OCI-LY3 (cell line): ENCODE measurements around the gene POLE3.

ENCODE experiments used
- H2AFZ ChIP-seq: fragments of 200-600, 300-600 bp; shearing (Covaris generic); 2 replicates; pipeline ENCODE4 v1.6.0; 2014; ENCODE audit warnings: antibody characterized with exemption, low read depth, low read length
- H3K27ac ChIP-seq: fragments of 200-600, 300-600 bp; sonication (generic); 2 replicates; pipeline ENCODE4 v1.5.1; 2014; ENCODE audit warnings: mild to moderate bottlenecking, low read length, moderate library complexity, mixed read lengths
- H3K27me3 ChIP-seq: fragments of 200-600, 300-600 bp; sonication (generic); 2 replicates; pipeline ENCODE4 v1.6.1; 2014; ENCODE audit warnings: low read depth, low read length, mixed read lengths
- H3K36me3 ChIP-seq: fragments of 200-600, 300-600 bp; sonication (generic); replicated peaks from 2 replicates; pipeline ENCODE3; 2014; ENCODE audit warnings: low read depth, low read length, mixed read lengths
- H3K4me1 ChIP-seq: fragments of 300-600, 200-600 bp; sonication (generic); 2 replicates; pipeline ENCODE4 v1.6.1; 2014; ENCODE audit warnings: low read length, mixed read lengths
- H3K4me2 ChIP-seq: fragments of 200-600, 300-600 bp; sonication (generic); 2 replicates; pipeline ENCODE4 v1.6.1; 2014; ENCODE audit warnings: low read length, mixed read lengths
- H3K4me3 ChIP-seq: fragments of 300-600, 200-600 bp; sonication (generic); 2 replicates; pipeline ENCODE4 v1.5.1; 2014; ENCODE audit warnings: antibody characterized with exemption, mild to moderate bottlenecking, low read length, moderate library complexity
- H3K79me2 ChIP-seq: fragments of 300-600, 200-600 bp; shearing (Covaris generic); 2 replicates; pipeline ENCODE4 v1.6.1; 2014; ENCODE audit warnings: mild to moderate bottlenecking, low read length, mixed read lengths
- H3K9ac ChIP-seq: fragments of 300-600, 200-600 bp; shearing (Covaris generic); 2 replicates; pipeline ENCODE4 v1.6.0; 2014; ENCODE audit warnings: mild to moderate bottlenecking, low read length, moderate library complexity
- H3K9me3 ChIP-seq: fragments of 200-600, 300-600 bp; shearing (Covaris generic); 2 replicates; pipeline ENCODE4 v1.6.1; 2014; ENCODE audit warnings: low read length, mixed read lengths; ENCODE audit not compliant: insufficient read depth
- H4K20me1 ChIP-seq: fragments of 200-600, 300-600 bp; sonication (generic); 2 replicates; pipeline ENCODE4 v1.6.1; 2016; ENCODE audit warnings: low read length, mixed read lengths; ENCODE audit not compliant: insufficient read depth
- CTCF ChIP-seq: fragments of 200-600, 300-600 bp; sonication (generic); IDR thresholded peaks from 2 replicates; pipeline ENCODE4 v1.5.1; 2014; ENCODE audit warnings: antibody characterized with exemption, low read length, low read depth
- EZH2phosphoT487 ChIP-seq: fragments of 200-600 bp; shearing (Covaris generic); IDR thresholded peaks from 2 replicates; pipeline ENCODE4 v1.6.1; 2018; ENCODE audit warnings: antibody characterized with exemption, mixed run types, low read depth

Gene POLE3

GRCh38 chr9:113426701-113427100, 16.2 kb upstream of the POLE3 start:
- no peak overlapping the region for H3K4me2 ChIP-seq
- no peak for TF ChIP-seq EZH2phosphoT487
- no peak for TF ChIP-seq CTCF
- no peaks in the 10 kb centered on the region for H3K36me3 ChIP-seq
- H3K4me3 ChIP-seq = no peak overlapping the region
- no peak overlapping the region for H3K9ac ChIP-seq
- H3K79me2 ChIP-seq = no peaks in the 10 kb centered on the region
- H3K9me3 ChIP-seq = no peaks in the 10 kb centered on the region
- H4K20me1 ChIP-seq = no peaks in the 10 kb centered on the region
- H2AFZ ChIP-seq = no peak overlapping the region
- H3K4me1 ChIP-seq = no peaks in the 10 kb centered on the region
- H3K27me3 ChIP-seq = no peaks in the 10 kb centered on the region
- H3K27ac ChIP-seq = no peak overlapping the region

- H3K9ac ChIP-seq = no peak overlapping the region
- no peaks in the 10 kb centered on the region for H3K9me3 ChIP-seq
- H3K36me3 ChIP-seq = no peaks in the 10 kb centered on the region
- no peak overlapping the region for H3K4me3 ChIP-seq
- no peak overlapping the region for H2AFZ ChIP-seq
- H3K4me1 ChIP-seq = peaks cover 2% of the 10 kb centered on the region
- H3K27me3 ChIP-seq = no peaks in the 10 kb centered on the region
- TF ChIP-seq EZH2phosphoT487 = no peak
- no peak for TF ChIP-seq CTCF
- H3K27ac ChIP-seq = no peak overlapping the region
- H3K79me2 ChIP-seq = no peaks in the 10 kb centered on the region
- no peaks in the 10 kb centered on the region for H4K20me1 ChIP-seq
- H3K4me2 ChIP-seq = no peak overlapping the region
Measured at GRCh38 chr9:113425072-113425471, 14.6 kb upstream of the POLE3 start.

GRCh38 chr9:113421726-113422125, 11.3 kb upstream of the POLE3 start:
- H3K4me2 ChIP-seq = no peak overlapping the region
- no peaks in the 10 kb centered on the region for H3K9me3 ChIP-seq
- H2AFZ ChIP-seq = no peak overlapping the region
- TF ChIP-seq CTCF (no peak), EZH2phosphoT487 (no peak)
- H3K79me2 ChIP-seq = no peaks in the 10 kb centered on the region
- no peak overlapping the region for H3K27ac ChIP-seq
- H4K20me1 ChIP-seq = no peaks in the 10 kb centered on the region
- H3K36me3 ChIP-seq = no peaks in the 10 kb centered on the region
- no peak overlapping the region for H3K9ac ChIP-seq
- H3K4me1 ChIP-seq = peaks cover 27% of the 10 kb centered on the region
- no peaks in the 10 kb centered on the region for H3K27me3 ChIP-seq
- no peak overlapping the region for H3K4me3 ChIP-seq

GRCh38 chr9:113417370-113417769, 6.9 kb upstream of the POLE3 start:
- Histone ChIP-seq H4K20me1 (no peaks in the 10 kb centered on the region), H3K9me3 (no peaks in the 10 kb centered on the region), H3K27me3 (no peaks in the 10 kb centered on the region), H3K4me3 (no peak overlapping the region), H2AFZ (peak overlapping the region; percentile 62), H3K4me2 (peak overlapping the region; percentile 80), H3K9ac (peak overlapping the region; percentile 70; the same call in 1 of the 2 replicates), H3K4me1 (peaks cover 41% of the 10 kb centered on the region), H3K36me3 (no peaks in the 10 kb centered on the region), H3K27ac (peak overlapping the region; percentile 96), H3K79me2 (no peaks in the 10 kb centered on the region)
- TF ChIP-seq EZH2phosphoT487 (no peak), CTCF (peak; percentile 37)
